Erythroblast (primary cell): ENCODE results near the gene CLDN3.
A peak's percentile ranks its signal among the peaks of the same experiment; 100 is the strongest.
"Not testable (repeated sequence)": the region's sequence is repeated elsewhere in the genome, so short reads cannot be mapped to it uniquely, and the experiment has no call there.

ENCODE experiments used
- DNase-seq, 2 experiments: peaks; one replicate each; lab custom pipeline; 2025; lab: John Stamatoyannopoulos, UW
- GATA1 ChIP-seq: IDR thresholded peaks from 2 replicates; pipeline ENCODE4 v1.6.1; 2011; ENCODE audit warnings: low read depth, mild to moderate bottlenecking, control low read depth, low read length, moderate library complexity
- POLR2A ChIP-seq: IDR thresholded peaks from 2 replicates; pipeline ENCODE4 v1.6.1; 2011; ENCODE audit warnings: mild to moderate bottlenecking, low read length

The CLDN3 gene

GRCh38 chr7:73735528-73735905 lies 34.6 kb downstream of the CLDN3 start:
- DNase-seq: no peak
- TF ChIP-seq POLR2A (no peak), GATA1 (no peak)

DNA sequence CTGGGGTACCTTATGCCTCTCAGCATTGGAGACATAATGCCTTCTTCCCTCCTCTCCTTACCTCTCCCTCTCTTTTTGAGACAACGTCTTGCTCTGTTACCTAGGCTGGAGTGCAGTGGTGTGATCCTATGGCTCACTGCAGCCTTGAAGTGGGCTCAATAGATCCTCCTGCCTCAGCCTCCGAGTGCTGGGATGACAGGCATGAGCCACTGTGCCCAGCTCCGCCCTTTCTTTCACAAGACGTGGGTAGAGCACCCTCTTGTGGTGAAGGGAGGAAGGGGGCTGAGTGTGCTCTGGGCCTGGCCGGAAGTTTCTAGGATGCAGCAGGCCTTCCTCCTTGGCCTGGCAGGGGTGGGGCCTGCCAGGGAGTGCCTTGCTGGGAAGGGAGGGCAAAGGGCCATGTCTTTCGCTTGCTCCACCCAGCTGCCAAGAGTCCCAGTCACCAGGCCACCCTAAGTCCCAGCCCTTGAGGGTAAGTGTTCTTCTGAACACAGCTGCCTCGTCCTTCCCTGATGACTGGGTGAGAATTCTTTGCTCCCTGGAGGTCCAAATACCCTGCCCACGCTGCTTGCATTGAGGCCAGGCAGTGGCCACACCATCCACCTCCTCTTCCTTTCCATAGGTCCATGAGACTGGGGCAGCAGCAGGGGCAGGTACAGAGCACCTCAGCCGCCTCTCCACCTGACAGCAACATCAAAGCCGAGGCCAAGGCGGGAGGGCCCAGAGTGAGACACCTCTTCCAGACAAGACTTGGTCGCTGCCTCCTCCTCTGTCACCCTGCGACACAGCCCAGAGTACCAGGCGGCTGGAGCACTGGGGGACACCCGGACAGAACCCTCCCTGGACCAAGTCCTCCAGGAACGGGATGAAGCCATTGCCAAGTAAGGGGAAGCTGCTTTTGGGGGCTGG lies 35.2 kb downstream of the CLDN3 start:
- peak; percentile 86 to 93 for DNase-seq
- TF ChIP-seq GATA1 (no peak), POLR2A (peak; percentile 58)

DNA sequence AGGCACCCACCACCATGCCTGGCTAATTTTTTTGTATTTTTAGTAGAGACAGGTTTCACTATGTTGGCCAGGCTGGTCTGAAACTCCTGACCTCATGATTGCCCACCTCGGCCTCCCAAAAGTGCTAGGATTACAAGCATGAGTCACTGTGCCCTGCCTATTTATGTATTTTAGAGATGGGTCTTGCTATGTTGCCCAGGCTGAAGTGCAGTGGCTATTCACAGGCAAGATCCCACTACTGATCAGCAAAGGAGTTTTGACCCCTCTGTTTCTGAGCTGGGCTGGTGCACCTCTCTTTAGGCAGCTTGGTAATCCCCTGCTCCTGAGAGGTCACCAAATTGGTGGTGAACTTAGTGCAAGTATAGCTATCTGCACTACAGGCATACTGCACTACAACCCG lies 37.7 kb downstream of the CLDN3 start:
- no peak for DNase-seq
- no peak for TF ChIP-seq POLR2A
- no peak for TF ChIP-seq GATA1

DNA sequence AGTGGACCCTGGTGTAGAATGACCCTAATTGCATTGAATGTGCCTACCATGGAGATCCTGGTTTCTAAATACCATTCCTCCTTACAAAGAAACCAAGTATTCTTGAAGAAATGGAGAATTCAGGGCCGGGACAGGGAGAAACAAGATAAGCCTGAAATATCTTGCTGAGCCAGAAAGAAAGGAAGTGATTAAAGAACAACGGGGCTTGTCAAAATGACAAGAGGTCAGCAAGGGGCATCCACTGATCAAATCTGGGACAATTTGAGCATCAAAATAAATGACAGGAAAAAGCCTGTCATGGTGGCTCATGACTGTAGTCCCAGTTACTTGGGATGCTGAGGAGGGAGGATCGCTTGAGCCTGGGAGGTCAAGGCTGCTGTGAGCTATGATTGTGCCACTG lies 39.6 kb downstream of the CLDN3 start:
- no peak for DNase-seq
- TF ChIP-seq GATA1: no peak
- TF ChIP-seq POLR2A: no peak

GRCh38 chr7:73728551-73728950 lies 41.5 kb downstream of the CLDN3 start:
- no peak for DNase-seq
- TF ChIP-seq POLR2A: no peak
- no peak for TF ChIP-seq GATA1

- DNase-seq: no peak
- TF ChIP-seq POLR2A (no peak), GATA1 (no peak)
Observed at GRCh38 chr7:73727952-73728351, 42.1 kb downstream of the CLDN3 start.

DNA sequence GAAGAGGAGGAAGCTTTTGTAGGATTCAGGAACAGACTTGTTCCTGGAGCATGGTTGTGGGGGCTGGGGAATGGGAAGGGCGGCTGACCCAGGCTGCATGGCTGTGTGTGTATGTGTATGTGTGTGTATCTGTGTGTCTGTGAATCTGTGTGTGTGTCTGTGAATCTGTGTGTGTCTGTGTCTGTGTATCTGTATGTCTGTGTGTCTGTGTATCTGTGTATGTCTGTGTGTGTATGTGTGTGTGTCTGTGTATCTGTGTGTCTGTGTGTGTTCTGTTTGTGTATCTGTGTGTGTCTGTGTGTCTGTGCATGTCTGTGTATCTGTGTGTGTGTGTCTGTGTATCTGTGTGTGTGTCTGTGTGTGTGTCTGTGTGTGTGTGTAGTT lies 44.0 kb downstream of the CLDN3 start:
- no peak for DNase-seq

GRCh38 chr7:73723813-73724212 lies 46.3 kb downstream of the CLDN3 start:
- no peak for DNase-seq
- TF ChIP-seq GATA1 (no peak), POLR2A (no peak)

More for the DNA sequence above, 44.0 kb downstream of the CLDN3 start:
- TF ChIP-seq POLR2A (no peak), GATA1 (no peak)

DNA sequence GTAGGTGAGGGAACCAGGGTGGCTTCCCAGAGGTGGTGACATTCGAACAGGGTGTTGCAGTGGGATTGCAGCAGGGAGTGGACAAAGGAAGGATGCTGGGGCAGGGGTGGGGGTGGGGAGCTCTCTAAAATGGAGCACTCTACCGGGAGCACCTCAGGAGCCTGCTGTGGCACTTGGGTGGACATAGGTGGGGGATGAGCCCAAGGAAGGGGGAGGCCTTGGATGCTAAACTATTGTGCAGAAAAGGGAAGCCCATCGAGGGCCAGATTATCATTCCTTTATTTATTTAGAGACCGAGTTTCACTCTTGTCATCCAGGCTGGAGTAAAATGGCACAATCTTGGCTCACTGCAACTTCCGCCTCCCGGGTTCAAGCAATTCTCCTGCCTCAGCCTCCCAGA lies 47.3 kb downstream of the CLDN3 start:
- DNase-seq: no peak
- TF ChIP-seq GATA1 (no peak), POLR2A (no peak)

GRCh38 chr7:73722182-73722581 lies 47.9 kb downstream of the CLDN3 start:
- not testable (repeated sequence) for DNase-seq

- no peak for DNase-seq
- TF ChIP-seq POLR2A (no peak), GATA1 (no peak)
Observed at GRCh38 chr7:73721377-73721817, 48.7 kb downstream of the CLDN3 start.

DNA sequence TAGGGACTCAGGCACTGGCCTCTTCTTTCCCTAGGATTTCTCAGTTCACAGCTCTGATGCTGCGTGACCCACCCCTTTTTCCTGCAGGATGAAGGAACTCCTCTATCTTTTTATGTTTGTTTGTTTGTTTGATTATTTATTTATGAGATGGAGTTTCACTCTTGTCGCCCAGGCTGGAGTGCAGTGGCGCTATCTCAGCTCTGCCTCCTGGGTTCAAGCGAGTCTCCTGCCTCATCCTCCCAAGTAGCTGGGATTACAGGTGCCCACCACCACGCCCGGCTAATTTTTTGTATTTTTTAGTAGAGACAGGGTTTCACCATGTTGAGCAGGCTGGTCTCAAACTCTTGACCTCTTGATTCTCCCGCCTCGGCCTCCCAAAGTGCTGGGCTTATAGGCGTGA lies 49.6 kb downstream of the CLDN3 start:
- DNase-seq: not testable (repeated sequence)

- no peak for DNase-seq
- TF ChIP-seq POLR2A (no peak), GATA1 (no peak)
Observed at GRCh38 chr7:73719806-73720169, 50.3 kb downstream of the CLDN3 start.
